ENCODE data around the gene GLCE.

DNA sequence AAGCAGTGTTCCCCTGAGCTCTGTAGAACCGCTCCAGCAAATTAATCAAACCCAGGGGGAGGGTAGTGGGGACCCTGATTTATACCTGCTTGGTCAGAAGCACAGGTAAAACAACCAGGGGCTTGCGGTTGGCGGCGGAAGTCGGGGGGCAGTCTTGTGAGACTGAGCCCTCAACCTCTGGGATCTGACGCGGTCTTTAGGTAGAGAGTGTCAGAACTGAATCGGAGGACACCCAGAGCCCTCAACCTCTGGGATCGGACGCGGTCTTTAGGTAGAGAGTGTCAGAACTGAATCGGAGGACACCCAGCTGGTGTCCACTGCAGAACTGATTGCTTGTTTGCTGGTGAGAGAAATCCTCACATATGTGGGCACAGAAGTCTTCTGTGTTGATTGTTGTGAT is 125.4 kb downstream of the GLCE start:
- TF ChIP-seq, protein P1, sequence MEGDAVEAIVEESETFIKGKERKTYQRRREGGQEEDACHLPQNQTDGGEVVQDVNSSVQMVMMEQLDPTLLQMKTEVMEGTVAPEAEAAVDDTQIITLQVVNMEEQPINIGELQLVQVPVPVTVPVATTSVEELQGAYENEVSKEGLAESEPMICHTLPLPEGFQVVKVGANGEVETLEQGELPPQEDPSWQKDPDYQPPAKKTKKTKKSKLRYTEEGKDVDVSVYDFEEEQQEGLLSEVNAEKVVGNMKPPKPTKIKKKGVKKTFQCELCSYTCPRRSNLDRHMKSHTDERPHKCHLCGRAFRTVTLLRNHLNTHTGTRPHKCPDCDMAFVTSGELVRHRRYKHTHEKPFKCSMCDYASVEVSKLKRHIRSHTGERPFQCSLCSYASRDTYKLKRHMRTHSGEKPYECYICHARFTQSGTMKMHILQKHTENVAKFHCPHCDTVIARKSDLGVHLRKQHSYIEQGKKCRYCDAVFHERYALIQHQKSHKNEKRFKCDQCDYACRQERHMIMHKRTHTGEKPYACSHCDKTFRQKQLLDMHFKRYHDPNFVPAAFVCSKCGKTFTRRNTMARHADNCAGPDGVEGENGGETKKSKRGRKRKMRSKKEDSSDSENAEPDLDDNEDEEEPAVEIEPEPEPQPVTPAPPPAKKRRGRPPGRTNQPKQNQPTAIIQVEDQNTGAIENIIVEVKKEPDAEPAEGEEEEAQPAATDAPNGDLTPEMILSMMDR (IDR thresholded peaks at IDR 0.05; ENCODE audit: low read length) = no peak
- no peak for TF ChIP-seq EZH2 (IDR thresholded peaks at IDR 0.05; ENCODE audit: borderline replicate concordance, low read length)
